Activated gamma-delta T cell treated with anti-CD3 and anti-CD28 coated beads, Interleukin-2, amount 50 U/mL, for 16 hours (primary cell): ENCODE measurements around the gene NPHP4.
"Not testable (repeated sequence)": the region's sequence is repeated elsewhere in the genome, so short reads cannot be mapped to it uniquely, and the experiment has no call there.

ENCODE experiments used
- DNase-seq: peaks from one replicate; pipeline ENCODE4 v3.0.0-alpha.2; 2020; ENCODE audit warnings: low read depth

Gene NPHP4

DNA sequence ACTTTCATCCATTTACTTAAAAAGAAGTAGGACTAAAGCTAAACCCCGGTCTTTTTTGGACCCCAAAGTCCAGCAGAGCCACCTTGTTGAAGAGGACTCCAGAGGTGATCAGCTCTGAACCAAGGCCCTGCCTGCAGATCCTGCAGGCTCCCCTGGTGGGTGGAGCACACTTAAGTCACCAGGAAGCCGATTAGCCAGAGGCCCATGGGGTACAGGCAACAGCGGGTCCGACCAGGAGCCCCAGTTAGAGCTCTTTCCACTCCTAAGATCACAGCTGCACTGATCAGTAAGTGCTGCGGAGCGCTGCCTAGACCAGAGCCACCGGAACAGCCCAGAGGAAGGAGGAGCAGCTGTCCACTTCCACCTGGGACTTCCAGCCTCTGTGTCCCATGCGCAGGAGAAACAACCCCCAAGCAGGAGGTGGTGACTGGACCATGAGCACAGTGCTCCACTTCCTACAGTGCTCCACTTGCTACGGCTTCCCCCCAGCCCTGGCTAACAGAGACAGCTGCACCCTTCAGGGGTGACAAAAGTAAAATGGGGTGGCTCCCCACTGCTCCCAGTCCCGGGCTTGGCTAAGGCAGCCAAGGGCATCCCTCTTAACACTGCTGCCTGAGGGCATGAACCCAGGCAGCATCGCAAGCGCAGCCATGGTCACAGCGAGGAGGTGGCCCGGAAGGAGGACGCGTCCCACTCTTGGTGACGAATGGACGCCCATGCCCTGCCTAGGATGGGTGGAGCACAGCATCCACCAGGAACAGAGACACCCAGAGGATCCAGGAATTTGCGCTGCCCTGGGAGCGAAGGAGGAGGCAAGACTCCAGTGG is 58.0 kb downstream of the NPHP4 start:
- no peak for DNase-seq

DNA sequence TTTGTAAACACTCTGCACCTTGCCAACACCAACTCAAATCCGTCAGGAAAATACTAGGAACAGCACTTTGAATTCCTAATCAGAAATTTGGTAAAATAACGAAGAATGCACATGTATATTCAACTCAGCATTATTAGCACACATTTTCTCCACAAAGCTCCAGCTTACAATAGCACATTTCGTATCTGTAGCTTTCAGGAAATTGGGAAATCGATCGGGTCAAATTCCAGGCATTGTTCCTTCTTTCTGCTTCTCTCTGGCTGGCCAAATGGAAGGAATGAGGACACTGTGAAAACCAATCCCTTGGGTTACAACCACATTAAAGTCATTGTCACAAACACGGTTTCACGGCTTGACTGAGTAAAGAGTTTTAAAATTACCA is 58.6 kb downstream of the NPHP4 start:
- no peak for DNase-seq

DNA sequence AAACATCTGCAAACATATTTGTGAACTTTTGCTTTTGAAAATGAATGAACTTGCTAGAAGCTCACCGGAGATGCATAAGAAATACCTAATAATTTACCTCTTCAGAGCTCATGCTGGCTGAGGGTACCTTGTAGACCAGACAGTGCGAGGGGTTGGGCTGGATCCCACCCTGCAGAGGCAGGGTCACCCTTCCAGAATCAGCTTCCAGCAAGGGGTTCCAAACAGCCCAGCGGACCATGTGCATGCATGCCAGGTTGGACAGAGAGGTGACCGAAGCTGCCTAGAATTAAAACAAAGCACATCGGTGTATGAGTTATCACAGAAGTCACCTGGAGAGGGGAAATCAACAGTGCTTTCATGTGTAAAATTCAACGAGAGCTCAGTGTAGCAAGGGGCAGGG is 59.2 kb downstream of the NPHP4 start:
- no peak for DNase-seq

- no peak for DNase-seq
These were observed 63.4 kb downstream of the NPHP4 start for GRCh38 chr1:5928714-5929400.

GRCh38 chr1:5927506-5928370 is 64.5 kb downstream of the NPHP4 start:
- no peak for DNase-seq

- DNase-seq, result no peak
These were observed 65.4 kb downstream of the NPHP4 start for GRCh38 chr1:5926686-5927435.

- DNase-seq, result not testable (repeated sequence)
These were observed 69.4 kb downstream of the NPHP4 start for GRCh38 chr1:5922700-5923330.

DNA sequence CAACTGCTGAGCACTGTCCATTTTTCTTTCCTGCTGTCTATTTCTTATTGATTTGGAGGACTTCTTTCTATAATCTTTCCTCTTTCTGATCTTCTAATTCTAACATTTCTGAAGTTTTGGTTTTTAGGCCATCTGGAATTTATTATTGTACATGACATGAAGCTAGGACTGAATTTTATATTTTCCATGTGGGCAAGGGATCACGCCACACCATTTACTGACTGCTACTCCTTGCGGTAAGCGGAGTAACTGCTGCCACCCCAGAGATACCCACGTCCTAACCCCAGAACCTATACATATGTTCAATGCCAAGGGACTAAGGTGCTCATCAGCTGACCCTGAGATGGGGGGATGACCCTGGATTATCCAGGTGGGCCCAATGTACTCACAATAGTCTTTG is 70.6 kb downstream of the NPHP4 start:
- DNase-seq, result no peak

DNA sequence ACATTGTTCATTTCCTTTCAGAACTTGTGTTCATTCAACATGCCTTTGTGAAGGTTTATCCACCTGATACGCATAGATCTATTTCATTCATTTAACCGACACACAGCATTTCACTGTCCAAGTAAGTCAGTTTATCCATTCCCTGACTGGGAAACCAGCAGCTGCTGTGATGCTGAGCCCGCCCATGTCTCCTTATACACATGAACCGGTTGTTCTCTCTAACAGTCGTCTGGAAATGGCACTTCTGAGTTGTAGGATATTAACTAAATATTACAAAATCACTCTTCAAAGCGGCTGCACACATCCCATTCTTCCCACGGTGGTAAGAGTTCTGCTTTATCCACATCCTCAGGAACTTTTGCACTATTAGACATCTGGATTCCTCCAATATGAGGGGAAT is 71.1 kb downstream of the NPHP4 start:
- DNase-seq, result no peak

GRCh38 chr1:5920201-5920600 is 72.0 kb downstream of the NPHP4 start:
- DNase-seq, result no peak

GRCh38 chr1:5918275-5918649 is 74.0 kb downstream of the NPHP4 start:
- DNase-seq, result no peak

- no peak for DNase-seq
These were observed 74.5 kb downstream of the NPHP4 start for GRCh38 chr1:5917591-5918274.

GRCh38 chr1:5917281-5917590 is 75.0 kb downstream of the NPHP4 start:
- no peak for DNase-seq

DNA sequence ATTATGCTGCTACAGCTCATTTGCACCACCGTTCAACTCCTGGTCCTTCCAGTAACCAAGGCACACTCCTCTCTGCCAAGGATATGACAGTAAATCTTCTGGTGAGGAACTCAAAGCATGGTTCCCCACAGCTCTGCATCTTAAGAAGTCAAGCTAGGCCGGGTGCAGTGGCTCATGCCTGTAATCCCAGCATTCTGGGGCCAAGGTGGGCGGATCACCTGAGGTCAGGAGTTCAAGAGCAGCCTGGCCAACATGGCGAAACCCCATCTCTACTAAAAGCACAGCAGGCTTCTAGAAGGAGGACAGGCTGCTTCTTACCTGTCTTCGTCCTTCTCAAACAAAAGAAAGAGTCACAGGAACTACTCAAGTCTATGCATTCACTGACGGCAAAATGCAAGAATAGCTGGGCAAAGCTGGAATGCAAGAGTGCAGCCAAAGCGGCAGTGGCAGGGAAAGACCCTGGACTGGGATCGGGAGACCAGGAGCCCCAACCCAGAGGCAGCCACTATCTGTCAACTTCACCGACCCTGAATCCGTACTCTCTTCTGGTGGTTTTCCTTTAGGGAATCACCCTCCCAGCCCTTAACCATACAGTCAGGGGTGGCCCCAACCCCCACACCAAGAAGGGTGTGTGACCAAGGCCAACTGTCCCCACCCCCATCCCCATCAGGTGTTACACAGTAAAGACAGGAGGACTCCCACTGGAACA is 75.5 kb downstream of the NPHP4 start:
- DNase-seq, result no peak

- DNase-seq, result no peak
These were observed 76.3 kb downstream of the NPHP4 start for GRCh38 chr1:5915587-5916571.

- DNase-seq, result no peak
These were observed 77.4 kb downstream of the NPHP4 start for GRCh38 chr1:5914676-5915365.

DNA sequence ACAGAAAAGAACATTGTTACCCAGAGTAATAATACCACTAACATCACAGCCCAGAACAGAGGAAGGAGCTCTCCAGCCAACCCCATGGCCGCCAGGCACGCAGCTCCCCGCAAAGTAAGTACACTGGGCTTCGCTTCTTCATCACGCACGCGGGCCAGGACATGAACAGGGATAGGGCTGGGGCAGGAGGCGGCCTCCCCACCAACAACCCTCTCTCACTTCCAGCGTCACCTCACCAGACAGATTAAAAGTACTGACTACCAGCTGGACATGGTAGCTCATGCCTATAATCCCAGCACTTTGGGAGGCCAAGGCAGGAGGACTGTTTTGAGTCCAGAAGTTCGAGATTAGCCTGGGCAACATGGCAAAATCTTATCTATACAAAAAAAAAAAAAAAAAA is 78.3 kb downstream of the NPHP4 start:
- no peak for DNase-seq

DNA sequence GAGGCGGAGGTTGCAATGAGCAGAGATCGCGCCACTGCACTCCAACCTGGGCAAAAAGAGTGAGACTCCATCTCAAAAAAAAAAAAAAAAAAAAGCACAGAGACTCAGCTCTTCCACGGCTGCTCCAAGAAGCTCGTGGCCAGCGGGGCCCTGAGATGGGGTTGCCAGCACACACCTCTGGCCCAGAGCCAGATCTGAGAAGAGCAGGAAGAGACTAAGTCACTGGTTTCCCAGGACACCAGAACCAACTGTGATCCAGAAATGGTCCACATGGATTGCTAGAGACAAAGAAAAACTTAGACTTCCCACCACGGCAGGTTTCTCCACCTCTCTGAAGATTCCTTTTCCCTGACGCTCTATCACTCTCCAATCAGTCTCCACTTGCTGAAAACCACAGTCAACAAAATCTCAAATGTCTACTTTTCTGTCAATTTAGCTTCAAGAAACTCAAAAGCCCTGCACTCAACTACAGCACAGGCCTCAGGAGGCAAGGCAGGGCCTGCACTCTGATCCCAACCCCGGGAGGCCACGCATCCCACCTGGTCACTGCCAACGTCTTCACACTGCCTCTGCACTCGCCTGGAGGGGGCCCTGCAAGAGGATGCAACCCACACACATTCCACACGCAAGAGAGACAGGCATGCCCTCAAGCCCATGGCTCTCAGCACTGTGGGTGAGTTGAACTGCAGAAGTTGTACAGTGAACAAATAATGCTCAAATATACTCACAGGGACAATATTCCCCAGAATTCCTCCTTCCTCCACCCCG is 79.0 kb downstream of the NPHP4 start:
- no peak for DNase-seq
